SK-MEL-5 (cell line): Measurements from ENCODE around the gene CFB. TPM values are rescaled to one million over a fixed set of nuclear protein-coding genes. Genes with fewer than 3 reads are reported as not detected.
"Not testable (repeated sequence)": the region's sequence is repeated elsewhere in the genome, so short reads cannot be mapped to it uniquely, and the experiment has no call there.

Experiments
- DNase-seq: peaks from one replicate; pipeline ENCODE4 v3.0.0-alpha.2; 2016; ENCODE audit warnings: low read depth, low spot score
- in situ Hi-C: cut with HindIII; loops from 2 replicates; pipeline ENCODE4 v1.10.0; 2016; ENCODE audit warnings: low sequenced_read_pairs, high pct_unique_total_duplicates, low pct_unique_long_range_greater_than_20kb
- small RNA-seq, 2 experiments: library from RNA; depleted of rRNA; stranded (forward); fragments of <200 nt; gene quantifications; one replicate each; pipeline ENCODE3, GENCODE V24; 2014
- total RNA-seq: library from RNA; depleted of rRNA; stranded (reverse); fragments of >200 nt; shearing (Covaris generic); gene quantifications from 2 replicates; pipeline ENCODE4 v1.2.3, GENCODE V29; 2014; rRNA removed

Gene CFB
- total RNA-seq, 1 experiment from 2014 or later = not detected

DNA sequence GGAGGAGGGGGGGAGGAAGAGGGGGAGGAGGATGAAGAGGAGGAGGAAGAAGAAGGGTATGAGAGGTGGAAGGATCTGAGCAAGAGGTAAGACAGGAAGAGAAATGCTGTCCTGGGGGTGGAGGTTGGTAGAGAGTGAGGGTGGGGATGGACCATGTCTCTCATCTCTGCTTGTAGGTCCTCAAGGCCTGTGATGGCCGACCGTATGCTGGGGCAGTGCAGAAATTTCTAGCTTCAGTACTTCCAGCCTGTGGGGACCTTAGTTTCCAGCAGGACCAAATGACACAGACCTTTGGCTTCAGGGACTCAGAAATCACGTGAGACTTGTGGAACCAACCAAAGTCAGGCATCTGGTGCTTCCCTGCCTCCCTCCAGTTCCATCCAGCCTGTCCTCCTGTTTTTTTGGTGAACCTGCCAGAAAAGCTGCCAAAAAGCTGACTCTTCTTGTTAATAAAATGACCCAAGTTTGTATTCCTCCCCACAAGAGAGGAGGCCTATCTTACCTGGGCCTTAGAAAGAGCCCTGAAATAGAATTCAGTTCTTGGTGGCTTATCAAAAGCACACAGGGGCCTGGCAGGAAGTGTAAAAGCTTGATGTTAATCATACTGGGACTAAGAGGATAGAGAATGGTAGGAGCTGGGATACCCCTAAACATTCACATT, 33.5 kb downstream of the CFB start:
- in situ Hi-C loops = no loop called here
- no peak for DNase-seq

DNA sequence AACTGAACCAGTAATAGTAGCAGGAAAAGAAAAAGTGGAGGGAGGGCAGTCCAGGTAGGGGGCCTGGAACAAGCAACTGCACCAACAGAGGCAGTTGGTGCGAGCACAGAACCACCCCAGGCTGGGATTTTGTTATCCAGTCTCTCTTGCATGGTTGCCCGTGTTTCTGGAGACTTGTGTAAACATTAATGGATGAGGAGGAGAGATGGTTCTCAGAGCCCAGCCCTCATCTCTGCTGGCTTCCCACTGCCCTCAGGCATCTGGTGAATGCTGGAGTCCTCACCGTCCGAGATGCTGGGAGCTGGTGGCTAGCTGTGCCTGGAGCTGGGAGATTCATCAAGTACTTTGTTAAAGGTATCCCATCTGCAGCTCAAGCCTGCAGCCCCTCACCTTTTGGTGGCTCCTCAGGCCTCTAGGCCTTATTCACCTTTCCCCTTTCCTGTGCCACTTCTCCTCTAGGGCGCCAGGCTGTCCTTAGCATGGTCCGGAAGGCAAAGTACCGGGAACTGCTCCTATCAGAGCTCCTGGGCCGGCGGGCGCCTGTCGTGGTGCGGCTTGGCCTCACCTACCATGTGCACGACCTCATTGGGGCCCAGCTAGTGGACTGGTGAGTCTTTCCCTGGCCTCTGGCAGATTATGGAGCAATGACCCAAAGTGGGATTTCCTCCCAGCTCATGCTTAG, 34.4 kb downstream of the CFB start:
- in situ Hi-C loops, DNase-seq: not testable (repeated sequence)

DNA sequence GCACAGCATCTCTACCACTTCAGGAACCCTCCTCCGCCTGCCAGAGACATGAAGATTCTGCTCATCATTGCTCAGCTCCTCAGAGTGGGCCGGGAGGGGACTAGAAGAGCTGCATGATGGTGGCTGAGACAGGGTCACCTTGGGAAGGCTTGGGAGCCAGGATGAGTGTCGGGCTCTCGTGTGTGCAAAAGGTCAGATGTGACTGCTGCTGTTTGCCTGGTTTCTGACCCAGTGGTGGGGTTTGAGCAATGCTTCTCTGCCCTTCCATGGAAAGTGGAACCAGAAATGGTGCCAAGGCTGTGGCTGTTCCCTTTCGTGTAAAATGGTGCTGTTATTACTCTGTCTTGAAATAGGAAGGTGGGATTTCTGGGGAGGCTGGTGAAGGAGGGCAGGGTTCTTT, 35.1 kb downstream of the CFB start:
- in situ Hi-C loops, DNase-seq: not testable (repeated sequence)

DNA sequence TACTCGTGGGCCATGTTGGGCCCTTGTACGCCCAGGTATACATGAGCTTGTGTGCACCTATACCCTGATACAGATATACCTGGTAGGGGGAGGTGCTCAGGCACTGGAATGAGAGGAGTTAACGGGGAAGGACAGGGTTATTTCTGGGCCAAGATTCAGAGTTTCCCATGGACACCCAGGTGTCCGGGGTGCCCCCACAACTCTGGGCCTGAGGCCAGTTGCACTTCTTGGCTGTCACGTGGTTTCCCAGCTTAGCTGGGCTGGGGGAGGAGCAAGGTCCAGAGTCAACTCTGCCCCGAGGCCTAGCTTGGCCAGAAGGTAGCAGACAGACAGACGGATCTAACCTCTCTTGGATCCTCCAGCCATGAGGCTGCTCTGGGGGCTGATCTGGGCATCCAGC, 35.8 kb downstream of the CFB start, which contains the start of gene C4A:
TSS of gene C4A (plus strand) at position 314 of the 400 bp plus-strand sequence. CDS start at position 365, 51 bp downstream.
- in situ Hi-C loops, DNase-seq: not testable (repeated sequence)

DNA sequence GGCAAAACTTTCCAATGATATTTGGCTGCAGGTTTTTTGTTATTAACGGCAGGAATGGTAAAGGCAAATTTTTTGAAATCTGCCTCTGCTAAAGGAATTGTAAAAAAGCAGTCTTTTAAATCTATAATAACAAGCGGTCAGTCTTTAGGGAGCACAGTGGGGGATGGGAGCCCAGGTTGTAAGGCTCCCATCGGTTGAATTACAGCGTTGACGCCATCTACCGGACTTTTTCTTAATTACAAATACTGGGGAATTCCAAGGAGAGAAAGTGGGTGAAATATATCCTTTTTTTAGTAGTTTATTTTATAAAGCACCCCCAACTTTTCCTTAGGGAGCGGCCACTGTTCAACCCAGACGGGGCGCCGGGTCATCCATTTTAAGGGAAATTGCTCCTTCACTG, 43.5 kb downstream of the CFB start:
- in situ Hi-C loops, DNase-seq: not testable (repeated sequence)

DNA sequence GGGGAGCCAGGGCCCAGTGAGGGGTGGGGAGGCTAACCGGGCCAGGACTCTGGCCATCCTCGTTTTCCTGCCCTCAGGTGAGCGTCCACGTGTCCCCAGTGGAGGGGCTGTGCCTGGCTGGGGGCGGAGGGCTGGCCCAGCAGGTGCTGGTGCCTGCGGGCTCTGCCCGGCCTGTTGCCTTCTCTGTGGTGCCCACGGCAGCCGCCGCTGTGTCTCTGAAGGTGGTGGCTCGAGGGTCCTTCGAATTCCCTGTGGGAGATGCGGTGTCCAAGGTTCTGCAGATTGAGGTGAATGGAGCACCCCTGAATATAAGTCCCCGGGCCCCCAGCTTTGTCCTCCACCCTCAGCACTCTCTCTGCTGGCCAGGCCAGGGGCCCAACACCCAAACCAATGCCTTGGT, 48.5 kb downstream of the CFB start:
- DNase-seq, in situ Hi-C loops: not testable (repeated sequence)

DNA sequence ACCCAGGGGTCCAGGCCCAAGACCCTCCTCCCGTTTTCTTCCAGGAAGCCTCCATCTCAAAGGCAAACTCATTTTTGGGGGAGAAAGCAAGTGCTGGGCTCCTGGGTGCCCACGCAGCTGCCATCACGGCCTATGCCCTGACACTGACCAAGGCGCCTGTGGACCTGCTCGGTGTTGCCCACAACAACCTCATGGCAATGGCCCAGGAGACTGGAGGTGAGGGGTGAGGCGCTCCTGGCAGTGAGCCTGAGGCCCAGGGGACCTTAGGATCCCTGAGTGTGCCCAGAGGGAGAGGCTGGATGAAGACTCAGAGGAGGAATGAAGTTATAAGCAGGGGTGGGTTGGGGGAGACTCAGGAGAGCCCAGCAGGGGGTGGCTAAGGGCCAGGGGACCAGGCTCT, 50.5 kb downstream of the CFB start:
- DNase-seq, in situ Hi-C loops: not testable (repeated sequence)

Small RNAs within 50 kb of the gene (small RNA-seq; reads per million reads assigned to genes)
- gene AL645922.1 = 0 reads per million in 2 experiments

Other genes starting within 250 kb of the CFB start
- gene ABHD16A, start 242.8 kb upstream of the CFB start, total RNA-seq = 53.0 and 55.0 TPM in 2 replicates
- gene LY6G6F, start 239.2 kb upstream of the CFB start, total RNA-seq = not detected in 2 replicates
- not detected in 2 replicates for gene LY6G6D, start 230.7 kb upstream of the CFB start, total RNA-seq
- not detected in 2 replicates for gene LY6G6C, start 224.3 kb upstream of the CFB start, total RNA-seq
- not detected in 2 replicates for gene MPIG6B, start 222.7 kb upstream of the CFB start, total RNA-seq
- 4.6 and 4.7 TPM in 2 replicates for gene DDAH2, start 216.8 kb upstream of the CFB start, total RNA-seq
- gene CLIC1, start 209.6 kb upstream of the CFB start, total RNA-seq = 466 and 467 TPM in 2 replicates
- gene MSH5, start 206.1 kb upstream of the CFB start, total RNA-seq = 16.1 and 17.5 TPM in 2 replicates
- 1.1 and 1.7 TPM in 2 replicates for gene SAPCD1, start 183.4 kb upstream of the CFB start, total RNA-seq
- gene VWA7, start 168.8 kb upstream of the CFB start, total RNA-seq = not detected in 2 replicates
- gene VARS1, start 150.3 kb upstream of the CFB start, total RNA-seq = 38.9 and 53.0 TPM in 2 replicates
- gene LSM2, start 139.1 kb upstream of the CFB start, total RNA-seq = 45.6 and 47.0 TPM in 2 replicates
- 0.29 TPM in 2 replicates for gene HSPA1L, start 130.8 kb upstream of the CFB start, total RNA-seq
- 7.1 and 8.2 TPM in 2 replicates for gene HSPA1A, start 130.6 kb upstream of the CFB start, total RNA-seq
- 104 TPM in 2 replicates for gene HSPA1B, start 118.4 kb upstream of the CFB start, total RNA-seq
- 213 and 215 TPM in 2 replicates for gene NEU1, start 83.3 kb upstream of the CFB start, total RNA-seq
- gene SLC44A4, start 67.1 kb upstream of the CFB start, total RNA-seq = not detected in 2 replicates
- 39.4 and 47.7 TPM in 2 replicates for gene EHMT2, start 48.4 kb upstream of the CFB start, total RNA-seq
- gene ZBTB12, start 44.0 kb upstream of the CFB start, total RNA-seq = 1.3 and 2.2 TPM in 2 replicates
- gene C2, start 18.4 kb upstream of the CFB start, total RNA-seq = 9.4 and 10.1 TPM in 2 replicates
- 81.9 and 91.0 TPM in 2 replicates for gene NELFE, start 12.9 kb downstream of the CFB start, total RNA-seq
- gene SKIC2, start 13.1 kb downstream of the CFB start, total RNA-seq = 21.4 and 28.3 TPM in 2 replicates
- gene DXO, start 26.0 kb downstream of the CFB start, total RNA-seq = 5.2 and 9.2 TPM in 2 replicates
- gene C4A, start 36.0 kb downstream of the CFB start, total RNA-seq = 1.6 and 2.2 TPM in 2 replicates
- 0.45 and 2.2 TPM in 2 replicates for gene C4B, start 68.7 kb downstream of the CFB start, total RNA-seq
- gene CYP21A2, start 92.3 kb downstream of the CFB start, total RNA-seq = not detected in 2 replicates
- 0.37 TPM in 1 of 2 replicates, not detected in the other for gene TNXB, start 163.2 kb downstream of the CFB start, total RNA-seq
- 15.1 and 15.3 TPM in 2 replicates for gene ATF6B, start 182.2 kb downstream of the CFB start, total RNA-seq
- gene FKBPL, start 184.2 kb downstream of the CFB start, total RNA-seq = 8.1 and 8.7 TPM in 2 replicates
- 0.16 and 0.21 TPM in 2 replicates for gene PRRT1, start 205.8 kb downstream of the CFB start, total RNA-seq
- gene PPT2, start 208.0 kb downstream of the CFB start, total RNA-seq = 73.5 and 109 TPM in 2 replicates
- 11.4 and 15.0 TPM in 2 replicates for gene EGFL8, start 218.5 kb downstream of the CFB start, total RNA-seq
- gene AGPAT1, start 230.0 kb downstream of the CFB start, total RNA-seq = 77.8 and 85.2 TPM in 2 replicates
- gene RNF5, start 232.3 kb downstream of the CFB start, total RNA-seq = 23.9 and 29.5 TPM in 2 replicates
- gene AGER, start 238.2 kb downstream of the CFB start, total RNA-seq = 0.35 and 0.85 TPM in 2 replicates
- gene PBX2, start 244.1 kb downstream of the CFB start, total RNA-seq = 16.7 and 17.7 TPM in 2 replicates
- 3.3 and 5.4 TPM in 2 replicates for gene GPSM3, start 246.5 kb downstream of the CFB start, total RNA-seq